ENCODE measurements around the gene ISCU.

DNA sequence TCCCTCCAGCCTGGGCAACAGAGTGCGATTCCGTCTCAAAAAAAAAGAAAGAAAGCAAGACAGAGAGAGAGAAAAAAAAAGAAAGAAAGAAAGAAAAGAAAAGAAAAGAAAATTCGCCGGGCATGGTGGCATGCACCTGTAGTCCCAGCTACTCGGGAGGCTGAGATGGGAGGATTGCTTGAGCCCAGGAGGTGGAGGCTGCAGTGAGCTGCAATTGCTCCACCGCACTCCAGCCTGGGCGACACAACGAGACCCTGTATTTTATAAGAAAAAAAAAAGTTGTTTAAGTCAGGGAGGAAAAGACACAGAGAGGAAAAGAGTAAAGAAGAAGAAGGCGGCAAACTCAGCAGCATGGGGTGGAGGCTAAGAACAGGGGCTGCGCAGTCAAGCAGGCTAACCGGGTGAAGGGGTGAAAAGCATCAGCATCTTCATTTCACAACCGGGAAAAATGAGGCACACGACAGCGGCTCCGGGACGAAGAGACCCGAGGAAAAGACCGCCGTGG, 47.9 kb upstream of the ISCU start:
- TF ChIP-seq, protein P1, sequence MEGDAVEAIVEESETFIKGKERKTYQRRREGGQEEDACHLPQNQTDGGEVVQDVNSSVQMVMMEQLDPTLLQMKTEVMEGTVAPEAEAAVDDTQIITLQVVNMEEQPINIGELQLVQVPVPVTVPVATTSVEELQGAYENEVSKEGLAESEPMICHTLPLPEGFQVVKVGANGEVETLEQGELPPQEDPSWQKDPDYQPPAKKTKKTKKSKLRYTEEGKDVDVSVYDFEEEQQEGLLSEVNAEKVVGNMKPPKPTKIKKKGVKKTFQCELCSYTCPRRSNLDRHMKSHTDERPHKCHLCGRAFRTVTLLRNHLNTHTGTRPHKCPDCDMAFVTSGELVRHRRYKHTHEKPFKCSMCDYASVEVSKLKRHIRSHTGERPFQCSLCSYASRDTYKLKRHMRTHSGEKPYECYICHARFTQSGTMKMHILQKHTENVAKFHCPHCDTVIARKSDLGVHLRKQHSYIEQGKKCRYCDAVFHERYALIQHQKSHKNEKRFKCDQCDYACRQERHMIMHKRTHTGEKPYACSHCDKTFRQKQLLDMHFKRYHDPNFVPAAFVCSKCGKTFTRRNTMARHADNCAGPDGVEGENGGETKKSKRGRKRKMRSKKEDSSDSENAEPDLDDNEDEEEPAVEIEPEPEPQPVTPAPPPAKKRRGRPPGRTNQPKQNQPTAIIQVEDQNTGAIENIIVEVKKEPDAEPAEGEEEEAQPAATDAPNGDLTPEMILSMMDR (IDR thresholded peaks at IDR 0.05 in 4 of 5, conservative IDR thresholded peaks at IDR 0.05 in 1 of 5), result no peak
- no peak for TF ChIP-seq POLR2A (IDR thresholded peaks at IDR 0.05)

All from gastrocnemius medialis (tissue), 4 donors.